Left lung (tissue), 10 donors: ENCODE data around the gene NKIRAS2. TPM values are rescaled to one million over a fixed set of nuclear protein-coding genes. Genes with fewer than 3 reads are reported as not detected.

ENCODE experiments used
- ATAC-seq: fragments of 200-7000 bp; cut with Tn5 transposase; one replicate; pipeline ENCODE4 v1.9.1; 2020; ENCODE audit warnings: moderate library complexity
- DNase-seq, 4 donors: peaks; one replicate each; pipeline ENCODE4 v3.0.0-alpha.2; 2013 to 2020
- H3K27ac ChIP-seq, 2 donors: fragments of 200-600 bp; sonication (generic) in 1 of 2; one replicate each; pipeline versions ENCODE4 v1.5.0 to v1.8.0; 2020 to 2021
- H3K27me3 ChIP-seq, 2 donors: fragments of 200-600 bp; sonication (generic) in 1 of 2; one replicate each; pipeline versions ENCODE4 v1.5.0 to v1.8.0; 2020 to 2021
- H3K36me3 ChIP-seq, 2 donors: fragments of 200-600 bp; sonication (generic) in 1 of 2; one replicate each; pipeline versions ENCODE4 v1.5.0 to v1.8.0; 2020 to 2021
- H3K4me1 ChIP-seq, 2 donors: fragments of 200-600 bp; one replicate each; pipeline ENCODE4 v1.8.0; 2021
- H3K4me3 ChIP-seq, 2 donors: fragments of 200-600 bp; sonication (generic) in 1 of 2; one replicate each; pipeline versions ENCODE4 v1.5.0 to v1.8.0; 2020 to 2021; ENCODE audit warnings: mild to moderate bottlenecking in 1 of 2
- H3K9me3 ChIP-seq, 2 donors: fragments of 200-600 bp; sonication (generic) in 1 of 2; one replicate each; pipeline versions ENCODE4 v1.5.0 to v1.8.0; 2020 to 2021
- CTCF ChIP-seq, 2 donors: fragments of 200-600 bp; sonication (generic) in 1 of 2; IDR thresholded peaks; one replicate each; pipeline versions ENCODE4 v1.5.0 to v1.8.0; 2021; ENCODE audit warnings: antibody characterized with exemption in 2 of 2
- intact Hi-C, 2 donors: fragments of 100-400 bp; cut with DNase I; formaldehyde crosslinking; loops; one replicate each; pipeline versions ENCODE4 v1.11.2 to v1.14.2; 2022
- polyA plus RNA-seq, 6 donors: library from polyadenylated mRNA; unstranded; fragments of 120-200 nt; gene quantifications; one replicate each; pipeline ENCODE4 v1.2.1, GENCODE V29; 2013; ENCODE audit not compliant: insufficient read length in 6 of 6
- total RNA-seq, 2 donors: library from RNA; stranded (reverse); fragmentation: NEBNext Ultra II Directional; extraction: Animal tissue kit (Norgen Biotek cat#: 25700); gene quantifications; one replicate each; pipeline ENCODE4 v1.2.1, GENCODE V29; 2021
- donor health status: DM: no; HTN: yes; CAD: no.
- donor health status: DM: no; HTN: no; CAD: no.

Gene NKIRAS2
- total and polyA plus RNA-seq, 8 donors, result 29.6 to 50.1 (median 45.3) TPM

- H3K27me3 ChIP-seq, result peaks cover 4 to 18% of the 10 kb centered on the region in 2 donors
- ATAC-seq (no peak), DNase-seq (peak in 1 of 4 donors; percentile 71)
Observed at GRCh38 chr17:42040818-42041217, 20.9 kb downstream of the NKIRAS2 start.

GRCh38 chr17:42041619-42042018 is 21.7 kb downstream of the NKIRAS2 start:
- no peak for ATAC-seq
- intact Hi-C loops, result no loop called here
- peaks cover 4 to 18% of the 10 kb centered on the region in 2 donors for H3K27me3 ChIP-seq
- no peak overlapping the region for H3K4me3 ChIP-seq
- no peak for TF ChIP-seq CTCF (IDR thresholded peaks at IDR 0.05)
- no peaks in the 10 kb centered on the region for H3K9me3 ChIP-seq
- H3K27ac ChIP-seq, result no peak overlapping the region
- peaks cover 4 to 8% of the 10 kb centered on the region in 2 donors for H3K4me1 ChIP-seq
- no peak for DNase-seq
- no peaks in the 10 kb centered on the region for H3K36me3 ChIP-seq

More at GRCh38 chr17:42040818-42041217, 20.9 kb downstream of the NKIRAS2 start:
- peaks cover 4 to 8% of the 10 kb centered on the region in 2 donors for H3K4me1 ChIP-seq
- TF ChIP-seq CTCF (IDR thresholded peaks at IDR 0.05), result no peak
- no peak overlapping the region for H3K4me3 ChIP-seq
- no peaks in the 10 kb centered on the region for H3K36me3 ChIP-seq
- H3K9me3 ChIP-seq, result no peaks in the 10 kb centered on the region
- no peak overlapping the region for H3K27ac ChIP-seq
- intact Hi-C loops, result no loop called here

- intact Hi-C loops, result no loop called here
- peaks cover 4 to 18% of the 10 kb centered on the region in 2 donors for H3K27me3 ChIP-seq
- H3K27ac ChIP-seq, result no peak overlapping the region
- DNase-seq (no peak), ATAC-seq (no peak)
- H3K4me3 ChIP-seq, result no peak overlapping the region
- peaks cover 4 to 8% of the 10 kb centered on the region in 2 donors for H3K4me1 ChIP-seq
- no peak for TF ChIP-seq CTCF (IDR thresholded peaks at IDR 0.05)
- no peaks in the 10 kb centered on the region for H3K36me3 ChIP-seq
- no peaks in the 10 kb centered on the region for H3K9me3 ChIP-seq
Observed at GRCh38 chr17:42042598-42043319, 22.9 kb downstream of the NKIRAS2 start.

- no peak for TF ChIP-seq CTCF (IDR thresholded peaks at IDR 0.05)
- ATAC-seq (no peak), DNase-seq (no peak)
- no peak overlapping the region for H3K27ac ChIP-seq
- no peaks in the 10 kb centered on the region for H3K9me3 ChIP-seq
- peaks cover 0 to 11% of the 10 kb centered on the region in 2 donors for H3K4me1 ChIP-seq
- H3K36me3 ChIP-seq, result no peaks in the 10 kb centered on the region
- intact Hi-C loops, result no loop called here
- peaks cover 0 to 5% of the 10 kb centered on the region in 2 donors for H3K27me3 ChIP-seq
- no peak overlapping the region for H3K4me3 ChIP-seq
Observed at GRCh38 chr17:42045719-42046118, 25.8 kb downstream of the NKIRAS2 start.

- Histone ChIP-seq H3K4me3 (no peak overlapping the region), H3K9me3 (no peaks in the 10 kb centered on the region), H3K36me3 (no peaks in the 10 kb centered on the region), H3K27me3 (peaks cover 0 to 16% of the 10 kb centered on the region in 2 donors), H3K27ac (no peak overlapping the region), H3K4me1 (peaks cover 0 to 21% of the 10 kb centered on the region in 2 donors)
- no peak for TF ChIP-seq CTCF (IDR thresholded peaks at IDR 0.05)
- DNase-seq, result no peak
- no peak for ATAC-seq
- intact Hi-C loops, result no loop called here
Observed at GRCh38 chr17:42047343-42047742, 27.5 kb downstream of the NKIRAS2 start.
